Right ventricle myocardium superior (tissue), 1 donor: ENCODE measurements around the gene LAMC1. TPM values are rescaled to one million over a fixed set of nuclear protein-coding genes. Genes with fewer than 3 reads are reported as not detected.
"Not testable (repeated sequence)": the region's sequence is repeated elsewhere in the genome, so short reads cannot be mapped to it uniquely, and the experiment has no call there.

Source experiments
- ATAC-seq: fragments of 200-7000 bp; cut with Tn5 transposase; one replicate; pipeline ENCODE4 v1.9.1; 2020; ENCODE audit warnings: mild to moderate bottlenecking; ENCODE audit not compliant: poor library complexity
- DNase-seq: peaks from one replicate; pipeline ENCODE4 v3.0.0-alpha.2; 2020
- intact Hi-C: fragments of 100-400 bp; cut with DNase I; formaldehyde crosslinking; loops from one replicate; pipeline ENCODE4 v1.11.2; 2022
- total RNA-seq: library from RNA; stranded (reverse); fragmentation: NEBNext Ultra II Directional; extraction: Animal tissue kit (Norgen Biotek cat#: 25700); gene quantifications from one replicate; pipeline ENCODE4 v1.2.1, GENCODE V29; 2021
- donor health status: DM: no; HTN: yes; CAD: no; lungs with severe emphysema.

LAMC1 gene
- total RNA-seq, 1 donor from 2014 or later: 87.5 TPM

GRCh38 chr1:183034682-183035081, 11.5 kb downstream of the LAMC1 start:
- DNase-seq: no peak
- no peak for ATAC-seq
- intact Hi-C loops: no loop called here

DNA sequence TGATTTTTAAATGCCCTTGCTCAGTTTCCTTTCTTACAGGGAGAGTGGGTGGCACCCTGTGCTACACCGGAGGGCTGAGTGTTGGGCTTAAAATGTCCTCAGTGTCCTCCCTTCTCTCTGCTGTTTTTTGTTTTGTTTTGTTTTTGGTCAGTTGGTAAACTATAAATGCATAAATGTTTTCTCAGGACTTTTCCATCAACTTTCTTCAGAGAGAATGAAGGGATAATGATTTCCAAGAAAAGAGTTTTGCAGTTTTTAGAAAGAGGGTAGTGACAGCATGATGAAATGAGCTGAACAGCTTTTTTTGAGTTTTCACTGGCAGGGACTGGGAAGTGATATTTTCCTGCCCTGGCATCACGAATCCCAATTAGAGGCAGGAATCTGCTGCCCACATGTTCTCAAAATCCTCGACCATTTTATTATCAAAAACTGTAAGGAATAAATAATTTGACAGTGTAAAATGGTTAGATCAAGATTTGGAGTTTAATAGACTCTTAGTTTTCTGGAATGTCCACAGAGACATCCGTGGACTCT, 15.2 kb downstream of the LAMC1 start:
- no peak for ATAC-seq
- no peak for DNase-seq
- intact Hi-C loops: no loop called here

DNA sequence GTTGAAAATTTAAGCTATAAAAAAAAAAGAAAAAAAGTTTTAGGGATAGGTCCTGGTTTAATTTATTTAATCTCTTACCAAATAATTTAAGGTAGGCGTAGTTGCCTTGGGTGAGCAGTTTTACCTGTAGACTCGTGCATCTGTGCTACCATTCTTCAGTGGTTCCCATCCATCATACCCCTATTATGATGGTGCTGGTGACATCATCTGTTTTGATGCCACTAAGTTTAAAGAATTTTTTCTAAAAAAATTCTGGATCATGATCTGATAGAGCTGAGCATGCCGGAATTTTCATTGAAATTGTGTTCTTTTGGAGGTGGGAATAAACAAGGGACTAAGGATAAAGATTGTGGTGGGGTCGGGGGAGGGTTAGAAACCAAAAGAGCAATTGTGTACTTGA, 15.7 kb downstream of the LAMC1 start:
- intact Hi-C loops: no loop called here
- ATAC-seq (no peak), DNase-seq (no peak)

DNA sequence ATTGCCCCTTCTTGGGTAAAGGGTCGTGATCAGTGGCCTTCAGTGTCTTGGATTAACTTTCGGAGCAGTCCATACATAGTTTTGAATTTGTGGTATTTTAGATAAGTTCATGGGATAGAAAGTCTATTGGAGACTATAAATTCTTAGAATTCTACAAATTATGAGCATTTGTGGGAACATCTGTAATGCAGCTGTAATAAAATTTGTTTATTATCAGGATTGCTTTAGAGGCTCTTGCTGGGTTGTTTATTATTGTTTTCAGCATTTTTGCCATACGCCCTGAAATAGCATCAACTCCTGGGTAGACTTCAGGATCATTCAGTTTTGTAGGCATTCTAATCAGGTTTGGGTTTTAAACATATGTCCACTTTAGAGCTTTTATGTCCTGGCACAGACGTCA, 16.1 kb downstream of the LAMC1 start:
- intact Hi-C loops: no loop called here
- ATAC-seq (no peak), DNase-seq (no peak)

DNA sequence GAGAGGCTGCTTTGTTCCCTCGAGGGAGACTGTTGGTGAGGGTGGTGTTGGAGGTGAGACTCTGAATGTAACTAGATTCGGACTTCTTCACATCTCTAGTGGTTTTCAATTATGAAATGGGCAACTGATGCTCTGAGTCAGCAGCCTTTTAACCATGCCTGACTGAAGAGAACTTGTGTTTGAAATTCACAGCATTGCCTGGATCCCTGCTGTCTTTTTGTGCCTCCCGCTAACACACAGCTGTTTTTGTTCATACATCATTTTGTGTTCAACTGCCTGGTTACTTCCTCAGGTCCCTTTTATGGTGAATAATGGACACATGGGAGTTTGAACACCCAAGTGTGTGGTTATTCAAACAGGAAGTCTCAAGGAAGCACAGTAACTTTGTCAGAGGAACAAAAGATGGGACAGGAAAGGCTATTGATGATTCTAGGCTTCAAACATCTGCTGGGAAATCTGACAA, 16.8 kb downstream of the LAMC1 start:
- intact Hi-C loops: no loop called here
- DNase-seq: no peak
- ATAC-seq: peak; percentile 28

GRCh38 chr1:183040547-183040971, 17.3 kb downstream of the LAMC1 start:
- intact Hi-C loops: no loop called here
- no peak for DNase-seq

DNA sequence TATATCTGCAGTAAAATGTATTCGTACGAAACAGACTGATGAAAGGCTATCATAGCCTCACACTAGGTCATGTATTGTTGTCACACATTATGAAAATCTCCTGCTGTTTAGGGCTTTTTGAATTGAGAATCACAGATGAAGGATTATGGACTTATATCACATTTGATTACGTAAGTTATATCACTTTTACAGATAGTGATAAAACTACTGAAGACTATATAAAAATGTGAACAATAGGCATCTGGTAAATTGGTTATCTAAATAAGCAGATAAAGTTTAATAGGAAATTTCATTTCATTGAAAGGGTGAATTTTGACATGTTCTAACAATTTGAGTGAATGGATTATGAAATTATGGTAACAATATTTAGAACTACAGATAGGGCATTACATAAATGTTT, 20.0 kb downstream of the LAMC1 start:
- no peak for ATAC-seq
- intact Hi-C loops: no loop called here
- no peak for DNase-seq

More at GRCh38 chr1:183040547-183040971, 17.3 kb downstream of the LAMC1 start:
- ATAC-seq: no peak

DNA sequence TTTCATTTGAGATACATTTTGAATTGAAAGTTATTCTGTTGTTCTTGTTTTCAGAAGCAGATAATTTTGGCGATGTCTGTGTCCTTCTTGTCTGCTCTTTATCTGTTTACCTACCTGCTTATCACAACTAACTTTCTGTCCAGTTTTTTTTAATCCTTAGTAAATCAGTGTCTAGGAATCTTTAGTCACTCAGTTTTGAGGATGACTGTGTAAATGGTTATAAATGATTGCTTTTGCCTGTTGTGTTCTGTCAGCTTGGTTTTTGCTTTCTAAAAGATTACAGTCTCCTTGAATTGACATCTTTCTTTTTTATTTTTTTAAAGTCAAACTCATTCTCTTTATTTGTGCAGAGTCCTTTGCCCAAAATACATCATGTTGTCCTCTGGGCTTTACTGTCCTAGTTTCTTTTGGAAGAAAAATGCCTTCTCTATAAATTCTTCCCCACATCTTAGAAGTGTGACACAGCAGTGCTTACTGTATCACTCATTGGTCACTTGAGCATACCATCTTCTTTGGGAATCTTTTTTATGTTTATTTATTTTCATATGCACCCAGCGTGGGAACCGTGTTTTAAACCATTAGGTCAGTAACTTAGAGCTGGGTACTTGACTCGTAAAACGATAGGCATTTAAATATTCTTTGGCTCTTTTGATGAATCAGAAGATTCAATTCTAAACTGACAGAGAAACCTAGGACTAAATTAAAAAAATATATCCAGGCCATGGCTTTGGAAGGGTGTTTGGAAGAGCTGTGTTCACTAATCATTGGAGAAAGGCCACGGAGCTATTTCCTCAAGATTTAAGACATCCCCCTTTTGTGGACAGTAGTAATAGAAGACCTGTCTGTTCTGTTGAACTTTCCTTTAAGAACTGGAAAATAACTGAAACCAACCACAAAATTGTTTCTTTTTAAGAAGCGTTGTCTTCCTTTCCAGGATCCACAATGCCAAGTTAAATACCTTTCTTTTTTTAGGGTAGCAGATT, 20.9 kb downstream of the LAMC1 start:
- peak; percentile 53 for ATAC-seq
- no peak for DNase-seq
- intact Hi-C loops: no loop called here

- DNase-seq (no peak), ATAC-seq (no peak)
- intact Hi-C loops: no loop called here
These were observed 21.9 kb downstream of the LAMC1 start for GRCh38 chr1:183044893-183045649.

- intact Hi-C loops: no loop called here
- DNase-seq: no peak
- ATAC-seq: no peak
These were observed 25.2 kb downstream of the LAMC1 start for GRCh38 chr1:183048087-183049085.

GRCh38 chr1:183051546-183051945, 28.3 kb downstream of the LAMC1 start:
- DNase-seq: no peak
- intact Hi-C loops: no loop called here
- ATAC-seq: peak; percentile 18

GRCh38 chr1:183052861-183053260, 29.6 kb downstream of the LAMC1 start:
- DNase-seq (no peak), ATAC-seq (no peak)
- intact Hi-C loops: no loop called here

DNA sequence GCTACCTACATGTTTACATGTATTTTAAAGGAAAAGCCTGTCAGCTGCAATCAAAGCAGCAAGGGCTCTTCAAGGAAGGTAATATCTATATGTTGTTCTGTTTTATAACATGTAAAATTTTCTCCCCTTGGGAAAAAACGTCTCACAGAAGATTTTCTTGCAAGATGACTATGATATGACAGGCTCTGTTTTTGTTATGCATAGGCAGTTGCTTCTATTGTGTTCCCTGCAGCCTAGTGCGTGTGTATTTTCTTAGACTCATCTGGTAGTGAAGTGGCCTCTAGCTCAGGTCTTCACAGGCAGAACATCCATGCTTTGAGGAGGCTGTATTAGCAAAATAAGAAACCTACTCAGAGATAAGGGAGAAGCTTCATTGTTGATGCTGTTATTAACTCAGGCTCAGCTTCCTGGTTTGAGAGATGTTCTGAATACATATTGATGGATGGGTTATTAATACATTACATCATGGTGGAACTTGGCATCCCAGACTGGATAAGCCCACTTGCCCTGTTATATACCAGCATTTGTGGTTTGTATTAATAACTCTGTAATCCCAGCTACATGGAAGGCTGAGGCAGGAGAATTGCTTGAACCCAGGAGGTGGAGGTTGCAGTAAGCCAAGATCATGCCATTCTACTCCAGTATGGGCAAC, 35.8 kb downstream of the LAMC1 start:
- no peak for ATAC-seq
- no peak for DNase-seq
- intact Hi-C loops: no loop called here

DNA sequence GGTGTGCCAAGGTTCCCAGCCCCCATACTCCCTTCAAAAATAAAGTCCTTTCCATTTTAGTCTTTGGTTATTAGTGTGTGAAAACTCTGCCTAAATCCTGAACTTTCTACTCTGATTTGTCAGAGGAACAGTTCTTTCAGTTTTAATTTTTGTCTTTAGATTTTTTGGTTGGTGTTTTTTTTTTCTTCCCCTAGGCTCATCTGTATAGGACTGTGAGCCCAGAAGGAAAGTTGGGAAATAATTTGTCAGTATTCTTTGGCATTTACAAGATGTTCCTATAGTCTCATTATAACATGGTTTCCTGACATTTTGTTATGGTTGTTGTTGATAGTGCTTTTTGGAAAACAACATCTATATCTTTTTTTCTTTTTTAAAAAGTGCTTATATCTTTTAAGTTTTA, 38.0 kb downstream of the LAMC1 start:
- DNase-seq: no peak
- intact Hi-C loops: no loop called here
- no peak for ATAC-seq

- intact Hi-C loops: no loop called here
- DNase-seq (no peak), ATAC-seq (no peak)
These were observed 40.1 kb downstream of the LAMC1 start for GRCh38 chr1:183063349-183063748.

DNA sequence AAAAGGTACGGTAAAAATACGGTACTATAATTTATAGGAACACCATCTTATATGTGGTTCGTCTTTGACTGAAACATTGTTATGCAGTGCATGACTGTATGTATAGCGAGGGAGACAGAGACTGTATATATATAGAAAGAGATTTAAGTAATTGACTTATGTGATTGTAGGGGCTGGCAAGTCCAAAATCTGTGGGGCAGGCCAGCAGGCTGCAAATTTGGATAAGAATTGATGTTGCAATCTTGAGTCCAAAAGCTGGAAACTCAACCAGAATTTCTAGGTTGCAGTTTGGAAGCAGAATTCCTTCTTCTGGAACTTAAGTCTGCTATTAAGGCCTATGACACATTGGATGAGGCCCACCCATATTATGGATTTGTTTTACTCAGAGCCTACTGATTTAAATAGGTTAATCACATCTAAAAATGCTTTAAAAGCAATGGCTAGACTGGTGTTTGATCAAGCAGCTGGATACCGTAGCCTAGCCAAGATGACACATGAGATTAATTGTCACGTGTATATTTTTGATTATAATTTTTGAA, 42.0 kb downstream of the LAMC1 start:
- DNase-seq (no peak), ATAC-seq (peak; percentile 11)
- intact Hi-C loops: no loop called here

DNA sequence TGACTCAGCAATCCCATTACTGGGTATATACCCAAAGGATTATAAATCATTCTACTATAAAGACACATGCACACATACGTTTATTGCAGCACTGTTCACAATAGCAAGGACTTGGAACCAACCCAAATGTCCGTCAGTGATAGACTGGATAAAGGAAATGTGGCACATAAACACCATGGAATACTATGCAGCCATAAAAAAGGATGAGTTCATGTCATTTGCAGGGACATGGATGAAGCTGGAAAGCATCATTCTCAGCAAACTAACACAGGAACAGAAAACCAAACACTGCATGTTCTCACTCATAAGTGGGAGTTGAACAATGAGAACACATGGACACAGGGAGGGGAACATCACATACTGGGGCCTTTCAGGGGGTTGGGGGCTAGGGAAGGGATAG, 43.2 kb downstream of the LAMC1 start:
- intact Hi-C loops, DNase-seq, ATAC-seq: not testable (repeated sequence)
